Stimulated activated CD8-positive, alpha-beta memory T cell treated with anti-CD3 and anti-CD28 coated beads, Interleukin-12 subunit alpha, Interleukin-12 subunit beta, amount 100 ng/mL, for 24 hours (primary cell): ENCODE measurements around the gene ZNF292.
"Not testable (repeated sequence)": the region's sequence is repeated elsewhere in the genome, so short reads cannot be mapped to it uniquely, and the experiment has no call there.

ENCODE experiments used
- DNase-seq: peaks from one replicate; pipeline ENCODE4 v3.0.0-alpha.2; 2020; ENCODE audit errors: extremely low read depth

The ZNF292 gene

GRCh38 chr6:87276624-87277023, 121.3 kb downstream of the ZNF292 start:
- no peak for DNase-seq

- no peak for DNase-seq
Observed at GRCh38 chr6:87277123-87277522, 121.8 kb downstream of the ZNF292 start.

GRCh38 chr6:87279196-87279595, 123.8 kb downstream of the ZNF292 start:
- DNase-seq: no peak

- no peak for DNase-seq
Observed at GRCh38 chr6:87281426-87281825, 126.1 kb downstream of the ZNF292 start.

GRCh38 chr6:87282743-87283142, 127.4 kb downstream of the ZNF292 start:
- no peak for DNase-seq

- DNase-seq: no peak
Observed at GRCh38 chr6:87283461-87283860, 128.1 kb downstream of the ZNF292 start.

- DNase-seq: no peak
Observed at GRCh38 chr6:87287251-87287650, 131.9 kb downstream of the ZNF292 start.

- DNase-seq: no peak
Observed at GRCh38 chr6:87289571-87289970, 134.2 kb downstream of the ZNF292 start.

- DNase-seq: no peak
Observed at GRCh38 chr6:87291883-87292282, 136.5 kb downstream of the ZNF292 start.

- DNase-seq: no peak
Observed at GRCh38 chr6:87293526-87293925, 138.2 kb downstream of the ZNF292 start.

GRCh38 chr6:87297119-87297518, 141.8 kb downstream of the ZNF292 start:
- no peak for DNase-seq

- DNase-seq: not testable (repeated sequence)
Observed at GRCh38 chr6:87301277-87301676, 145.9 kb downstream of the ZNF292 start.

- no peak for DNase-seq
Observed at GRCh38 chr6:87308970-87309369, 153.6 kb downstream of the ZNF292 start.

- no peak for DNase-seq
Observed at GRCh38 chr6:87312860-87313259, 157.5 kb downstream of the ZNF292 start.
